Measurements from ENCODE around the gene FBN1.

FBN1 gene

DNA sequence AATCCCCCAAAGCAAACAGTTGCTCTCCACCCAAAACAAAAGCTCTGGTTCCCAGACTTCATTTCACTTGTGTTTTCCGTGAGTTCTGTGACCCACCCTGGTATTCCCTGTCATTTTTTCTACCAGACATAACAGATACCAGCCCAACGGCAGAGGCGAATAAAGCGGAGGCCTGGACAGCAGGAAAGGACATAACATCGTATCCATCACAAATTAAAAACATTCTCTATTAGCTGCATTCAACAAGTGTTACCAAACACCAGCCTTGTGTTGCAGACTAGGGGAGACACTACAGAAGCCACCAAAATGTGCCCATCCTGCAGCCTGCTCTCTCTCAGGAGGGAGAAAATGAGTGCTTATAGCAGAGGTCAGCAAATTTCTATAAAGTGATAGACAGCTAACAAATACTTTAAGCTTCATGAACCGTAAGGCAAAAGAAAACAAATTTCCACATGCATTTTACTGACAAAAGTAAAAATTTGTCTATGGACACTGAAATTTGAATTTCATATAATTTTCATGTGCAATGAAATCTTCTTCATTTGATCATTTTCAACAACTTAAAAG lies 7.1 kb upstream of the FBN1 start:
- no peak for DNase-seq (ENCODE audit: low spot score)

DNA sequence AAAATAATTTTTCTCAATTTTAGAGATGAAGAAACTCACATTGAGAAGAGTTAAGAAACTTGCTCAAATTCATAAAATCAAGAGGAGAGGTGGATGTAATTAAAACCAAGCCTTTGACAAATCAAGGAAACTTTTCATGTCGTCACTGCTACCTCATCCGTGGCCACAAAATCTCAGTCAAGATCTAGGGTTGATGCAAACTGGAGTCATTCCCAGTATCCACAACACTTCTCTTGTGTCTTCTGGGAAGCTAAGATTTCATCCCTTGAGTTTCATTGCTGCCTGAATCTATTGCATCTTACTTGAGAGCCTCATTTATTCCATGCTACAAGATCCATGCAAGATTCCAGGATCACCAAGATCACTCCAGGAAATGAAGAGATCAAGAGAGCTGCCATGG lies 5.4 kb upstream of the FBN1 start:
- DNase-seq (ENCODE audit: low spot score): no peak

DNA sequence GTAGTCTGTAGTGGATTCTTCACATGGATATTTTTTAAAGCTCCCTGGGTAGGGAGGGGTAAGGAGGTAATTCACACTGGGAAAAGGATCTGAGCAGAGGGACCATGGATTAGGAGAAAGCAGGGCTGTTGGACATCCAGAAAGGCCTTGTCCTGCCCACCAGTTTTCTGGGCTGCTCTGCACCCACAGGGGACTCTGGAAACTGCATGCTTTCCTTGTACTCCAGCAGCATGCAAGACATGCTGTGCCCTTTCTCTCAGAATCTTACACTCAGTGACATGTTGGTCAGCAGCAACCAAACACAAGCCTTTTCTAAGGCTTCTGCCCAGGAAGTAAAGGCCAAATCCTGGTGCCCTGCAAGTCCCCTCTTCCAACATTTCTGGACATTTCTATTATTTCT lies 2.5 kb upstream of the FBN1 start:
- DNase-seq (ENCODE audit: low spot score): no peak

DNA sequence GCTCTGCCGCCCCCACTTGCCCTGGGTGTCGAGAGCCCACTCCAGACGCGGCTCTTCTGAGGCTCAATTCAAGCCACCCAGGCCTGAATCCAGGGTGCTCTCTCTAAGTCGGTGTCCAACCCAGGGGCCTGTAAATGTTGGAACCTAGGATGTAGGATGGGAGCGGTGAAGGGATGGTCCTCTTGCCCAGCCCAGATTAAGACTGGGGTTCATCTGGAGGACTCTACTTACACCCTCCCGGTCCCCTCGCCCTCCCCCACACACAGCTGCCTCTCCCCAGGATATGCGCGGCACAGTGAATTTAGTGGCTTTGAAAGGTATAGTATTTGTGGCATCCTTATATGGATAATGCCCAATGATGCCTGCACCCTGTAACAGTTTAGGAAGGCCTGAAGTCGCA lies 822 bp upstream of the FBN1 start:
- DNase-seq (ENCODE audit: low spot score): no peak

DNA sequence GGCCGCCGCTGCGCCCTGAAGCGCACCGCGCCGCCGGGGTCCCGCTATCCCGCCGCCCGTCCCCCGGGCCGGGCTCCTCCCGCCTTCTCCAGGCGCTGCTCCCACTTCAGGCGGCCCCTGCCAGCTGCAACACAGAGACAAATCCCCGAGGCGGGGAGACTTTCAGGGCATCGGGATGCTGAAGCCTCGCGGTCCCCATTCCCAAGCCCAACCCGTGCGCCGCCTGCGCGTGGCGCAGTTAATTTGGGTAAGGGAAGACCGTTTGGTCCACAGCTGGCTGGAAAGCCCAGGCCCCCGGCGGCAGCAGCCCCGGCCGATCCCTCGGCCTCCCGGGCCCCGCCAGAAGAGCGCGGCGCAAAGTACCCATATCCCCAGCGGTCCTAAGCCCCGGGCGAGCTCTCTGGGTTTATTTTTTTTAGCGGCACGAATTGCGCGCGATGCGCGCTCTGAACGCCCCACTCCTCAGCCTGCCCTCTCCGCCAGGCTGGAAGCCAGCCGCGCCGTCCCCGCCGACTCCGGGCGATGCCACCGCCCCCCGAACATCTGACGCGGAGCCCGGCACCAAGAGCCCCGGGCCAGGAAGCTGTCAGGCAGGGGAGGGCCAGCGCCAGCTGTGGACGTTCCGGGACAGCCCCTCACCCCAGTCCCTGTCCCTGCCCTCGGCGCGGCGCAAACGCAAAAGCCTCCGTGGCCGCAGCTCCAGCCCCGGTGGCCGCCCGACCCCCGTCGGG lies 517 bp downstream of the FBN1 start:
- DNase-seq (ENCODE audit: low spot score): peak; percentile 41

DNA sequence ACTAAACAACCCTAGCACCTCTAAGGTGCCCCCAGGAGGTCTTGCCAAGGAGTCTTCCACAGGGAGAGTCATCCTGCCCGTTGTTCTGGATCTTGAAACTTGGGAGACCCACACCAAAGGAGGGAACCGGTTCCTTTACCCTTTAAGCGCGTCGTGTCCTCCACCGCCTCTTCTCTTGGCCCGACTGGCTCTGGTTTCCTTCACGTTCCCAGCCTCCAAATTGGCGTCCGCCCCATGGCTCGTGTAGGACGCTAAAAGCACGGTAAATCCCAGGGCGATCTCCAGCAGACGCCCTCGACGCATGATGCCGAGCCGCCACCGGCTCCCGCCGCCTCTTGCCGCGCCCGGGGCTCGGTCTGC lies 1.1 kb downstream of the FBN1 start:
- no peak for DNase-seq (ENCODE audit: low spot score)

DNA sequence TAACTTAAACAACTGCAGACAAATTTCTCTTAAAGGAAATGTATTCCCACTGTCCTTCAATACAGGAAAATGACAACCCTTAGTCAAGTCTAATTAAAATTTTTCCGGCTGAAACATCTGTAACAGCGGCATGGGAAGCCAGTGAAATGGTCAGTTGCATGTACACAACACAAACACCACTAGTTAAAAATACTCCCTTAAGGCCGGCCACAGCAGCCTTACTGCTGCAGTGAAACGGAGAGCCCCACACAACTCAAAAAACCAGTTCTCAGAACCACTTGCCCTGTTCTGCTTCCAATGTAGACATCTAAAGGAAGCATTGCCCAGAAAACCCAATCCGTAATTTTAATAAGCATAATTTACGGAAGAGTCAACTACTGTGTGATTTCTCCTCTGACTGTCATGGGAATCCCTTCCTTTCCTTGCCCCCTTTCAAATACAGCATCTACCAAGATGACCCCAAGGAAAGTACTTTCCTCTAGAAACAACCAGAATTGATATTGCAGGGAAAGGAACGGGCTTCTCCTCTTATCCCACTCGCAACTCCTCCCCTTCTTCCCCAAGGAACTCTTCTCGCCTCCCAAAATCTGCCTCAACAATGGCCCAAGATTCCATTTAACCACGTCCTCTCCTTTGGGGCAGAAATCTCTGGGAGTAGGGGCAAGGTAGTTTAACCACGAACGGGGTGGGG lies 1.6 kb downstream of the FBN1 start:
- no peak for DNase-seq (ENCODE audit: low spot score)

DNA sequence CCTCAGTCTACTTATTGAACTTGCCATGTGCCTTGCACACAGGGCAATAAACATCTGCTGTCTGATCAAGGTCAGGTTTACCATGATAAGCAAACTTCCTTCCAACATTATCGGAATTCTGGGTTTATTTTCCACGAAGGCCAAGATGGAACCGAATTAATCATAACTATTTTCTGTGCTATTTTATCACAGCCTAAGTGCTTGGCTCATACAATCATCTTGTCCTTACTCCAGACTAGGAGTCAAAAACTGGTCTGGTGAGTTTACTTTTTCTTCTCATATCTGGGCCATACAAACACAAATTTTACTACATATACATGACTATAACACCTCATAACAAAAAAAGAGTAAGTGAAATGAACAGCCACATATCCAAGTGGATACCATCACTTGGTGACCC lies 2.3 kb downstream of the FBN1 start:
- no peak for DNase-seq (ENCODE audit: low spot score)

DNA sequence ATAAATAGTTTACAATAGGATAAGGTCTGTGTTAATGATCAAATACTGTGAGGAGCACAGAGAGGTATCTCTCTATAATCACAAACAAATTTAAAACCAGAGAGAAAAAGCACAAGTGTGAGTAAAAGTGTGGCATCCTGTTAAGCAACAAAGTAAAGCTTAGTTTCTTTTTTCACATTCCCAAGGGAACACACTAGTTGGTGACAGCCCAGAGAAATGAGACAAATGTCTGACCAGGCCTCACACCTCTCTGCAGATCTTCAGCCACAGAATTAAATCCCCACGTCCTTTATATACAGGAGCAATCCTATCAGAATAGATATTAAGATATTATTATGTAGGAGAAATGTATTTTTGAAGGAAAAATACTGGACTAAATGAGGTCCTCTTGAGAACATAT lies 2.7 kb downstream of the FBN1 start:
- DNase-seq (ENCODE audit: low spot score): no peak

DNA sequence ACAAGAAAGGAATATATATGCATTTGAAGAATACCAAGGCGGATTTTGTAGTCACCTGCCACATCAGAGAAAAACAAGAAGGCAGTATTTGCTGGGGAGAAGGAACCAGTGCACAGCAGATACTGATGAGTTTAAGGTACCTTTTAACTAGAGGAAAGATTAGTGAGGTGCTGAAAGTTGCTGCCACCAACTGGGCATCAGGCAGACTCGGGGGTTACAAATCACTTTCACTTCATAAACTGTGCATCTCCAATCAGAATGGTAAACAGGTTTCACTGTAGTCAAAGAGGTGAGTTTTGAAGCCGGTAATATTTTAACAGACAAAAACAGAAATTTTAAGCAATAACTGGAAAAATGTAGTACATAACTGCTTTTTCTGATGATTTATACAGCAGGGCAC lies 4.1 kb downstream of the FBN1 start:
- DNase-seq (ENCODE audit: low spot score): no peak

DNA sequence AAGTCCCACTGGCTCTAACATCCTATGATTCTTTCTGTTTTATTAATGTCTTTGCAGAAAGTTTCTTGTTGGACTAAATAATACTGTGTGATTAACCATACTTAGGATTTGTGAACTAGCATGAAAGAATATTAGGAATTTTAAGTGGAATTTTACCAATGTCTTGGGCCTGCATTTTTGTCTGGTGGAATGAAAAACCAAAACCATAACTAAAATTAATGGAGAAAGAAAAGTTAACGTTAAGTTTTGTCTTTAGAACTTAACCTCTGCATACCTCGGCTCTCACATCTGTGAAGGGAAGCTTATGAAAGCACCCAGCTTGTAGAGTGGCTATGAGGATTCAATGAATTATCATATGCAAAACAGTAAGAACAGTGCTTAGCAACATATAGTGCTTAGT lies 6.5 kb downstream of the FBN1 start:
- no peak for DNase-seq (ENCODE audit: low spot score)

DNA sequence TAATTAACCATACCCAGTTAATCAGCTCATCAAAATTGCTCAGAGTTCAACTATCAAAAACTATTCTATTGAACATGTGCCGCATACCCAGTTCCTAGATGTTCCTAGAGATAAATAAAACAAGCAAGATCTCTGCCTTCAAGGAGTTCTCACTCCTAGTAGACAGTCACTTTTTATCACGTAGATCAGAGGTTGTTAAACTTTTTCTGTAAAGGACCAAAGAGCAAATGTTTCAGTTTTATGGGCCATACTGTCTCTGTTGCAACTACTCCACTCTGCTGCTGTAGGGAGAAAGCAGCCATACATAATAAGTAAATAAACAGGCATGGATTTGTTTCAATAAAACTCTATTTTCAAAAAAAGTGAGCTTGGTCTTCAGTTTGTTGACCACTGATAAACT lies 7.9 kb downstream of the FBN1 start:
- no peak for DNase-seq (ENCODE audit: low spot score)

DNA sequence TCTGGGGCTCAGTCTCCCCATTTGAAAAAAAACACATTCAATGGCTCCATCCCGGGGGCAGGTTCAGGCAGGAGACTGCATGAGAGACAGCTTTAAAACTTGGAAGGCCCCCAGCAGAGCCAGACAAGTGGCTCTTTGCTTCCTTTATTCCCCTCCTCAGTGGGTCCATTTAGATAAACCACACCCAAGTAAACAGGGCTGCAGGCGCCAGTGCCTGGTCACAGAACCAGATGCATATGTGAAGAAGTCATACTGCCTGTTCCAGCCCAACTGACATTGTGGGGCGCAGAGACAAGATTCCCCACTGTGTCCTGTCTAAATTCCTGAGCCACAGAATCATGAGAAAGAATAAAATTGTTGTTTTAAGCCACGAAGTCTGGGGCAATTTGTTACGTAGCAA lies 9.0 kb downstream of the FBN1 start:
- DNase-seq (ENCODE audit: low spot score): no peak

DNA sequence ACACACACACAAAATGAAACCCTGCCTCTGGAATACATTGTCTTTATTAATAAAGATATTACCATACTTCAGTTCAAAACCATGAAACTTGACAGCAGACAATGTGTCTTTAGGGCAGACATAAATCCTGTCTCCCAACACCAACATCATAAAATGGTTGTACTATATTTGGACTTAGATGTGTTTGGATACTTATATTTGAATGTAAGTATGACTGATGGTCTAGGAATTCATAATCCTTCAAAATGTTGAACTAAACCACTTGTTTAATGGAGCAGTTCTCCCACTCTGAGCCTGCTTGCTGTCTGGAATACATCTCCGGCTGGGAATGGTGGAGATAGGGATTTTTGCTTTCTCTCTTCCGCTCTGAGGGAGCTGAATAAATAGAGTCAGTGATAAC lies 10.6 kb downstream of the FBN1 start:
- DNase-seq (ENCODE audit: low spot score): no peak

DNA sequence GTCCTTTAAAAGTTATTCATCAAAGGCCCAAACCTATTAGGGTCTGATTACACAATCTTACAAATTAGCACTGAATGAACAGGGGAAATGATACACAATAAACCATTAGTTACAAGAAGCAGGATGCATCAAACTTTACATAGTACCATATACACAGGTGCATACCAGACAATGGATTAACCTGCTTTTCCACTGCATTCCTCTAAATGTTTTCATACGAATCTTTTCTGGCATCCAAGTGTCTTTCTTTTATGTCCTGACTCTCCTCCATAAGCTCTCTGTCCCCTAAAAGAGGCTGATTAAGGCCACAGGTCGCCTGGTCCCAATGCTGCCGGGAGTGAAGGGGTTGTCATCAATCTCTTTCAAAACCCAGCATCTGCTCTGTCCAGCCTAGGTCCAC lies 11.4 kb downstream of the FBN1 start:
- DNase-seq (ENCODE audit: low spot score): no peak

DNA sequence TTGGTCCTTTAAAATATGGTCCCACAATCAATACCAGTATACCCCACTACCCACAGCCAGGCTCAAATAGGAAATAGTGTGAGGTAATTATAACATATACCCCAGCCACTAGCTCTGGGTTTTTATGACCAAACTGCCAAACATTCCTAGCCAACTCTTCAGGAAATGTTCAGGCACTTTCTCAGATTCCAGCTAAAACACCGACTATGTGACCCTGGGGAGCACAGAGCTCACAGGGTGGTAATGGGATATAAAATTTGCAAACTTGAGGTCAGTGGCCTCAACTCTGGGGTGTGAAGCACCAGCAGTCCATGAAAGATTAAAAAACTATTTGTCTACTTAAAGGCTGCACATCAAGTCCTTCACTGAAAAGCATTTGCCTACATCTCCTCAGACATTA lies 12.9 kb downstream of the FBN1 start:
- no peak for DNase-seq (ENCODE audit: low spot score)

DNA sequence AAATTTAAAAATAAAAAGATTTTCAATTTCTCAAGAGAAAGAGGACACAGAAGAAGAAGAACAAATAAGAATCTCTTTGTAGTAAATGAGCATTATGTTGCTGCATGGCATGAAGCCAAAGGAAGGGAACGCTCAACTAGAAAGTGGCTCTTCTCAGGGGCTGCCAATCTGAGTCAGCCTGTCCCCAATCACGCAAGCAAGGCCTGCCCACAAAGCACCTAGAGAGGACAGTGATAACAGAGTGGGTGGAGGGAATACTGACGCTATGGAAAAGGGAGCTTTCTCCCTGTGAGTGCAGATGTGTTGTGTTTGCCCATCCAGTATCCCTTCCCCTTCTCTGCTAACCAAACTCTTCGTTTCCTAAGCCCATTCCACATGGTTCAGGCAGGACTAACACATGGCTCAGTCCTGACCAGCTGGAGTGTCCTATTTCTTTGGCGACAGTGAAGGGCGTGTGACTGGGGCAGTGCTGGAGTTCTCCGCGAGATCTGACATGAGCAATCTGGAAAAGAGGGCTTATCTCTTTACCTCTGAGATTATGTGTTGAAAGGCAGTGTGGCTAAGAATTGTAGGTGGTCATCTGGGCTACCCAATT lies 14.2 kb downstream of the FBN1 start:
- no peak for DNase-seq (ENCODE audit: low spot score)

DNA sequence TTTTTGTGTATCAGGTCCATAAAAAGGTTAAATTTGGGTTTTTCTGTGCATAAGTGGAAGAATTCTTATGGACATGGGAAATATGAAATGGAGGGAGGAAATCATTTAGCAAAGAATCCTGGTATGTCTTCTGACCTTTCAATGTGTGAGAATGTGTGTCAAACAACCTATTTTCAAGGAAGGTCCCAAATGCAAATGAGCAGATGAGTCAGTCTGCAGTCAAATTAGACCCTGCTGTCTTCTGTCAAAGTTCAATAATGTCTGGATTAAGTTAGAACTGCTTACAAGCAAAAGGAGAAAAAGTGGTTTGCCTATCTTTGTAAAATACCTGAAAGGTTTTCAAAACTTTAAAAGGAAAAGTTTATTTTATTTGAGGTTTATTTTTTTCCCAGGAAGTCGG lies 15.3 kb downstream of the FBN1 start:
- DNase-seq (ENCODE audit: low spot score): no peak

DNA sequence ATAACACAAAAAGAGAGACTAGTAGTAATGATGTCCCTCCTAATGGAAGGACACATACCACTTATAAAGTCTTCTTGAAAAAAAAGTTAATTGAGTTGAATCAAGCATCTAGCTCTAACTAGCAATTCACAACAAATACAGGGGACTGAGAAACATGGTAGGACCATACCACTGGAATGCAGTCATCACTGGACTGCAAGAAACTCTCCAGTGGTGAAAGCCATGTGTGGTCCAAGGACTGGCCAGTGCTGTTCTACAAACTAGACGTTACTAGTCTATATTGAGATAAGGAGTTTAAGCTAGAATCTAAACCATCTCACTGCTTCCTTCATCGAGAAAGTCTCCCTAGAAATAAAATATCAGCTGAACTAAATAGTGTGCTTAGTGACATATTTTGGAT lies 16.7 kb downstream of the FBN1 start:
- no peak for DNase-seq (ENCODE audit: low spot score)

DNA sequence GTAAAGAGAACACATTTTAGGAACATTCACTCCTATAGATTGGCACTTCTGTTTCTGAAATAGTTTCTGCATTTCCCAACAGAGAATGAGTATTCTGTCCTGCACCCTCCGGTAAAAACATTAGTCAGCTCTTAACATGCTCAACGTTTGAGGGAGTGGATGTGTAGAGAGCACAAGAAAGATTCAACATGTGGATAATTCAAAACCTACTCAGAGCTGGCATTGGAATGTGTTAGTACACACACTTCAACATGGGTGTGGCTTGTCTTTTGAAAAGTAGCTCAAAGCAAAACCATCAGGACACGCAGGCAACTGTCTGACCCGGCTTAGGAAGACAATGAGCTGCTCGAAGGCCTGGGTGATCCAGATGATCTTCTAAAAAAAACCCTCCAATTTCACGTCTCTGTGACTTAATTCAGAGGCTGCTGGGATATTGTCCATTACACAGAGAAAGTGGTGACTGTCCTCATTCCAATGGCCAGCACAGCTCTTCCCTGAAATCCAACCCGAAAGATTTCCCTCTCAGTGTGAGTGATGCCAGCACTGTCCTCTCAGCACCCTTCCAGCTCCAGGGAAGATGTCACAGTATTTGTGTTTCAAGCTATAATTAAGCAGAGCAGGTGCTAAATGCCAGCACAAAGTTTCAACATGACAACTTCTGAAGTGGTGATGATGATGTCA lies 18.1 kb downstream of the FBN1 start:
- DNase-seq (ENCODE audit: low spot score): no peak

DNA sequence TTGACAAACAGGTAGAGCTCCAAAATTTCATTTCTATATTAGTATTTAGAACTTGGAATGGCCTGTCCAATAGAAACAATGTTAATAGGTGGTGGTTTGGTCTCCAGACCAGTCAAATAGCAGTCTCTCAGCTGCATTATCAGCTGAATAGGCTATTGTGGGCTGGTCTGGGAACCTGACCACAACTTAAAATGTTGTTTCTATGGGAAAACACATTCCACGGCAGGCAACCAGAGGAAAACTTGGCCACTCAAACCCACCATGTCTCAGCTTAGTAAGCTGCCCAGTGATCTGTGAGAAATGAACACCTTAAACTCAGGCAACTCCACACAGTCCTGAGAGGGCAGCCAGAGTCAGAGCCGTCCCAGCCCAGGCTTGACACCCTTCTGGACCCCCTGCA lies 20.4 kb downstream of the FBN1 start:
- no peak for DNase-seq (ENCODE audit: low spot score)

DNA sequence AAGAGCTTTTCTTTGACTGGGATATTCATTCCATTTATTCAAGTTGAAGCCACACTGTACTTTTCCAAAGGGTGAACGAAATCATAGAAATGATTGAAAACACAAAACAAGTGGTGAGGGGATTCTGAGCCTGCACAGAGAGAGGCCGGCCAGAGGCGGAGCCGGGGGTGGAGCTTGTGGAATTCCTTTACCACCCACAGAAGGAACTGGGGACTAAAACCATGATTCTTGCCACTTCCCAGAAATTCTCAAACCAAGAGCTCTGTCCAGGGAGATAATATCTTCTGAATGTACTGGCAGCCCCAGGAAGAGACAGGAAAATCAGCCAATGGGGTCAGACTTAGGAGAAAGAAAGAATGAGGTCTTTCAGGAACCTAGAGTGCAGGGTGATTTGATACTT lies 20.8 kb downstream of the FBN1 start:
- no peak for DNase-seq (ENCODE audit: low spot score)

DNA sequence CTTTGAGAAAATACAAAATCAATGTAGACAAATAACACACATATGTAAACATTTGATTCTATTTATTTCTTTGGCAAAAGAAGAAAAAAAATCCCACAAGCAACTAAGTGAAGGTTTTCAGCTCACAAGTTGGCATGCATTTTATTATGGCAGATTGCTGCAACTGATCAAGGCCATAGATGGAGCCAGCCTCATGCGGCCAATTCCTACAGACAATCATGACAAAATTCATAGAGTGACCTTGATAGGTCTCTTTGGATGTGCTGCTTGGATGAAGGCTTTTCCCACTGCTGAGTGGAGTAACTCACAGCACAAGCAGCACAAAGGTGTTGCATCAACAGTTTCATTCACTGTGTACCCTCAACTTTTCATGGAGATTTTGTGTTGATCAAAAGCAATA lies 22.1 kb downstream of the FBN1 start:
- DNase-seq (ENCODE audit: low spot score): no peak

All from HuH-7 (cell line).